Activated CD4-positive, CD25-positive, alpha-beta regulatory T cell (primary cell): ENCODE measurements around the gene BIRC6.

Experiments used
- DNase-seq, 4 experiments: peaks; one replicate each; lab custom pipeline; 2025; lab: John Stamatoyannopoulos, UW

The BIRC6 gene

GRCh38 chr2:32376756-32377155, 19.9 kb downstream of the BIRC6 start:
- no peak for DNase-seq

- DNase-seq, result no peak
Observed at GRCh38 chr2:32377928-32378327, 21.1 kb downstream of the BIRC6 start.

GRCh38 chr2:32379352-32379751, 22.5 kb downstream of the BIRC6 start:
- no peak for DNase-seq

GRCh38 chr2:32383858-32384257, 27.0 kb downstream of the BIRC6 start:
- DNase-seq, result no peak

- no peak for DNase-seq
Observed at GRCh38 chr2:32384529-32384928, 27.7 kb downstream of the BIRC6 start.

- no peak for DNase-seq
Observed at GRCh38 chr2:32386739-32387138, 29.9 kb downstream of the BIRC6 start.

GRCh38 chr2:32399221-32399620, 42.4 kb downstream of the BIRC6 start:
- DNase-seq, result no peak

- no peak for DNase-seq
Observed at GRCh38 chr2:32402091-32402490, 45.3 kb downstream of the BIRC6 start.

- DNase-seq, result no peak
Observed at GRCh38 chr2:32403782-32404181, 47.0 kb downstream of the BIRC6 start.

- DNase-seq, result no peak
Observed at GRCh38 chr2:32404691-32405090, 47.9 kb downstream of the BIRC6 start.

GRCh38 chr2:32416519-32416918, 59.7 kb downstream of the BIRC6 start:
- DNase-seq, result no peak

- no peak for DNase-seq
Observed at GRCh38 chr2:32417659-32418058, 60.8 kb downstream of the BIRC6 start.

GRCh38 chr2:32418778-32419177, 62.0 kb downstream of the BIRC6 start:
- no peak for DNase-seq

- DNase-seq, result no peak
Observed at GRCh38 chr2:32422133-32422532, 65.3 kb downstream of the BIRC6 start.

GRCh38 chr2:32423536-32423935, 66.7 kb downstream of the BIRC6 start:
- no peak for DNase-seq

GRCh38 chr2:32424739-32425138, 67.9 kb downstream of the BIRC6 start:
- DNase-seq, result no peak

- no peak for DNase-seq
Observed at GRCh38 chr2:32425719-32426141, 68.9 kb downstream of the BIRC6 start.

- DNase-seq, result no peak
Observed at GRCh38 chr2:32427672-32428610, 71.1 kb downstream of the BIRC6 start.

GRCh38 chr2:32430804-32431203, 74.0 kb downstream of the BIRC6 start:
- no peak for DNase-seq

- no peak for DNase-seq
Observed at GRCh38 chr2:32436150-32436549, 79.3 kb downstream of the BIRC6 start.

GRCh38 chr2:32442020-32442467, 85.2 kb downstream of the BIRC6 start:
- DNase-seq, result no peak

- DNase-seq, result no peak
Observed at GRCh38 chr2:32446369-32446768, 89.5 kb downstream of the BIRC6 start.

- DNase-seq, result no peak
Observed at GRCh38 chr2:32450851-32451250, 94.0 kb downstream of the BIRC6 start.
